Epithelial cell of proximal tubule (primary cell): ENCODE results near the gene SPAG4. TPM values are rescaled to one million over a fixed set of nuclear protein-coding genes. Genes with fewer than 3 reads are reported as not detected.

Experiments used
- DNase-seq: peaks from one replicate; pipeline ENCODE4 v3.0.0-alpha.2; 2011; ENCODE audit warnings: low read depth
- H3K4me3 ChIP-seq: 2 replicates; pipeline ENCODE4 v1.5.1; 2011; ENCODE audit warnings: low read depth, mild to moderate bottlenecking, low read length
- CTCF ChIP-seq: conservative IDR thresholded peaks from 2 replicates; pipeline ENCODE4 v1.5.1; 2012; ENCODE audit warnings: low read depth, mild to moderate bottlenecking, low read length
- total RNA-seq: library from RNA; depleted of rRNA; stranded (reverse); fragments of >200 nt; gene quantifications from 2 replicates; pipeline ENCODE4 v1.2.3, GENCODE V29; 2015

SPAG4 gene
- total RNA-seq, 1 donor from 2014 or later: 15.9 TPM

- no peak for DNase-seq
- TF ChIP-seq CTCF: no peak
Observed at GRCh38 chr20:35663516-35664465, 48.2 kb downstream of the SPAG4 start.

GRCh38 chr20:35664466-35665206 is 49.0 kb downstream of the SPAG4 start, which contains the start of the genes CPNE1 and RBM12:
CPNE1 (minus strand) TSS chr20:35664900; CDS start chr20:35632923, 31,977 bp downstream.
RBM12 (minus strand) TSS chr20:35664900; CDS start chr20:35655322, 9,578 bp downstream.
- TF ChIP-seq CTCF: no peak
- DNase-seq: peak; percentile 53
- peak within 1 kb of the TSS; percentile 93 for H3K4me3 ChIP-seq

More at GRCh38 chr20:35663516-35664465, 48.2 kb downstream of the SPAG4 start:
- peak overlapping the region; percentile 93 for H3K4me3 ChIP-seq

- TF ChIP-seq CTCF: no peak
- no peak overlapping the region for H3K4me3 ChIP-seq
- DNase-seq: no peak
Observed at GRCh38 chr20:35665949-35666288, 50.3 kb downstream of the SPAG4 start.

- H3K4me3 ChIP-seq: no peak overlapping the region
- TF ChIP-seq CTCF: no peak
- no peak for DNase-seq
Observed at GRCh38 chr20:35669221-35669620, 53.6 kb downstream of the SPAG4 start.

- no peak overlapping the region for H3K4me3 ChIP-seq
- no peak for TF ChIP-seq CTCF
- DNase-seq: no peak
Observed at GRCh38 chr20:35669681-35670080, 54.1 kb downstream of the SPAG4 start.

Other genes starting within 250 kb of the SPAG4 start
- gene UQCC1, start 203.9 kb upstream of the SPAG4 start, total RNA-seq: 40.2 and 40.9 TPM in 2 replicates
- gene GDF5, start 177.6 kb upstream of the SPAG4 start, total RNA-seq: 4.9 and 10.0 TPM in 2 replicates
- 31.1 and 91.7 TPM in 2 replicates for gene CEP250, start 160.2 kb upstream of the SPAG4 start, total RNA-seq
- not detected in 2 replicates for gene C20orf173, start 86.2 kb upstream of the SPAG4 start, total RNA-seq
- gene ERGIC3, start 73.8 kb upstream of the SPAG4 start, total RNA-seq: 179 and 203 TPM in 2 replicates
- 22.5 and 177 TPM in 2 replicates for gene CPNE1, start 49.1 kb downstream of the SPAG4 start, total RNA-seq
- gene RBM12, start 49.1 kb downstream of the SPAG4 start, total RNA-seq: 46.3 and 47.3 TPM in 2 replicates
- 10.3 and 39.9 TPM in 2 replicates for gene NFS1, start 83.5 kb downstream of the SPAG4 start, total RNA-seq
- 523 and 938 TPM in 2 replicates for gene ROMO1, start 83.6 kb downstream of the SPAG4 start, total RNA-seq
- 117 and 148 TPM in 2 replicates for gene RBM39, start 126.4 kb downstream of the SPAG4 start, total RNA-seq
- gene PHF20, start 156.2 kb downstream of the SPAG4 start, total RNA-seq: 19.0 and 28.4 TPM in 2 replicates